SK-N-SH treated with all-trans-retinoic acid at 6 μM for 48 hours (cell line): Measurements from ENCODE around the gene CRNN.

Experiments used
- ATAC-seq: fragments of 200-7000 bp; cut with Tn5 transposase; 3 replicates; pipeline ENCODE4 v1.9.1; 2020; ENCODE audit warnings: mild to moderate bottlenecking, moderate library complexity
- ARNTL ChIP-seq: fragments of 450-650 bp; formaldehyde crosslinking; IDR thresholded peaks from 2 replicates; pipeline ENCODE4 v1.5.0; 2020; ENCODE audit warnings: low read depth, mild to moderate bottlenecking, moderate library complexity, borderline replicate concordance
- BACH2 ChIP-seq: fragments of 250-450 bp; sonication (Bioruptor Pico); IDR thresholded peaks from 2 replicates; pipeline ENCODE4 v1.9.0; 2021; ENCODE audit warnings: mild to moderate bottlenecking, borderline replicate concordance
- CSDC2 ChIP-seq: fragments of 250-450 bp; sonication (Bioruptor Pico); IDR thresholded peaks from 2 replicates; pipeline ENCODE4 v1.5.0; 2020; ENCODE audit warnings: mild to moderate bottlenecking, moderate library complexity
- ESRRG ChIP-seq: fragments of 250-450 bp; sonication (Bioruptor Pico); IDR thresholded peaks from 2 replicates; pipeline ENCODE4 v1.6.1; 2021; ENCODE audit warnings: mild to moderate bottlenecking
- GLIS3 ChIP-seq: fragments of 250-450 bp; sonication (Bioruptor Pico); IDR thresholded peaks from 2 replicates; pipeline ENCODE4 v1.5.0; 2020; ENCODE audit warnings: mild to moderate bottlenecking, moderate library complexity
- OSR1 ChIP-seq: fragments of 250-450 bp; sonication (Bioruptor Pico); IDR thresholded peaks from 2 replicates; pipeline ENCODE4 v1.8.0; 2022; ENCODE audit warnings: moderate library complexity, mild to moderate bottlenecking, inconsistent platforms
- RARB ChIP-seq: fragments of 250-450 bp; sonication (Bioruptor Pico); IDR thresholded peaks from 2 replicates; pipeline ENCODE4 v1.8.0; 2021; ENCODE audit warnings: mild to moderate bottlenecking, moderate library complexity
- SNAI2 ChIP-seq: fragments of 250-450 bp; sonication (Bioruptor Pico); IDR thresholded peaks from 2 replicates; pipeline ENCODE4 v1.5.0; 2020; ENCODE audit warnings: mild to moderate bottlenecking, moderate library complexity
- TCF4 ChIP-seq: fragments of 250-450 bp; sonication (Bioruptor Pico); IDR thresholded peaks from 2 replicates; pipeline ENCODE4 v1.8.0; 2021; ENCODE audit warnings: mild to moderate bottlenecking, moderate library complexity, borderline replicate concordance
- TOX ChIP-seq: fragments of 250-450 bp; sonication (Bioruptor Pico); IDR thresholded peaks from 2 replicates; pipeline ENCODE4 v1.8.0; 2021; ENCODE audit warnings: mild to moderate bottlenecking, moderate library complexity, borderline replicate concordance
- TSHZ2 ChIP-seq: fragments of 250-450 bp; sonication (Bioruptor Pico); IDR thresholded peaks from 2 replicates; pipeline ENCODE4 v1.5.0; 2020; ENCODE audit warnings: mild to moderate bottlenecking, moderate library complexity
- ZC3H10 ChIP-seq: fragments of 250-450 bp; sonication (Bioruptor Pico); IDR thresholded peaks from 2 replicates; pipeline ENCODE4 v1.5.1; 2021; ENCODE audit warnings: mild to moderate bottlenecking, moderate library complexity
- ZFP3 ChIP-seq: fragments of 250-450 bp; sonication (Bioruptor Pico); IDR thresholded peaks from 2 replicates; pipeline ENCODE4 v1.5.0; 2020; ENCODE audit warnings: mild to moderate bottlenecking, moderate library complexity
- ZFP30 ChIP-seq: fragments of 450-650 bp; formaldehyde crosslinking; IDR thresholded peaks from 2 replicates; pipeline ENCODE4 v1.5.0; 2022; ENCODE audit warnings: mild to moderate bottlenecking, moderate library complexity
- ZNF565 ChIP-seq: fragments of 450-650 bp; formaldehyde crosslinking; conservative IDR thresholded peaks from 2 replicates; pipeline ENCODE4 v1.5.0; 2020; ENCODE audit warnings: low read depth, mild to moderate bottlenecking, moderate library complexity
- ZNF8 ChIP-seq: fragments of 450-650 bp; formaldehyde crosslinking; IDR thresholded peaks from 2 replicates; pipeline ENCODE4 v1.5.0; 2020; ENCODE audit warnings: mild to moderate bottlenecking, moderate library complexity
- TF ChIP-seq, protein P1 (sequence below): fragments of 250-450 bp; sonication (Bioruptor Pico); IDR thresholded peaks from 2 replicates; pipeline ENCODE4 v1.5.1; 2020; ENCODE audit warnings: low read depth, mild to moderate bottlenecking, moderate library complexity
- TF ChIP-seq, protein P2 (sequence below): fragments of 250-450 bp; sonication (Bioruptor Pico); IDR thresholded peaks from 2 replicates; pipeline ENCODE4 v1.8.0; 2021; ENCODE audit warnings: low read depth, mild to moderate bottlenecking, moderate library complexity, borderline replicate concordance
- TF ChIP-seq, protein P3 (sequence below): fragments of 250-450 bp; sonication (Bioruptor Pico); IDR thresholded peaks from 2 replicates; pipeline ENCODE4 v1.8.0; 2020; ENCODE audit warnings: mild to moderate bottlenecking, moderate library complexity, borderline replicate concordance

CRNN gene

DNA sequence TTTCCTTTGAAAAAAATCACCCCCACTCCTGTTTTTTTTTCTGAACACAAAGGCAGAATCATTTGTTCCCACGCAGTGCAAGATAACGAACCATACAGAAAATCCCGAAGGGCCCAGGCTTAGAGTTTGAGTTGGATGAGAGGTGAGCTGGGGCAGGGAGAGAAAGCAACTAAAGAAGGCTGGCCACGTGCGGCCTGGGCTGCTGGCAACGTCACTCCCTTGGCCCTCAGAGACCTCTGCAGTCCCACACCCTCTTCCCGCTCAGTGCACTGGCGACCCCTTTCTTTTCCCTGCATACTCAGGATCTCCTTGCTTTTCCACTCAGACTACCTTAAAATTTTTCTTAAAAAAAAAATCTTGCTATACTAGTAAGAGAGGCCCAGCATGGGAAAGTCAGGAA is 28.2 kb upstream of the CRNN start:
- TF ChIP-seq GLIS3 (CRISPR knock-in tag) = no peak
- TF ChIP-seq OSR1 (CRISPR knock-in tag) = no peak
- TF ChIP-seq ZC3H10 (CRISPR knock-in tag) = no peak
- no peak for TF ChIP-seq ZFP3 (CRISPR knock-in tag)
- TF ChIP-seq ZNF8 (CRISPR knock-in tag) = no peak
- TF ChIP-seq ESRRG (CRISPR knock-in tag) = no peak
- TF ChIP-seq SNAI2 (CRISPR knock-in tag) = no peak
- TF ChIP-seq BACH2 (CRISPR knock-in tag) = no peak
- no peak for TF ChIP-seq ZFP30 (CRISPR knock-in tag)
- TF ChIP-seq, protein P1, sequence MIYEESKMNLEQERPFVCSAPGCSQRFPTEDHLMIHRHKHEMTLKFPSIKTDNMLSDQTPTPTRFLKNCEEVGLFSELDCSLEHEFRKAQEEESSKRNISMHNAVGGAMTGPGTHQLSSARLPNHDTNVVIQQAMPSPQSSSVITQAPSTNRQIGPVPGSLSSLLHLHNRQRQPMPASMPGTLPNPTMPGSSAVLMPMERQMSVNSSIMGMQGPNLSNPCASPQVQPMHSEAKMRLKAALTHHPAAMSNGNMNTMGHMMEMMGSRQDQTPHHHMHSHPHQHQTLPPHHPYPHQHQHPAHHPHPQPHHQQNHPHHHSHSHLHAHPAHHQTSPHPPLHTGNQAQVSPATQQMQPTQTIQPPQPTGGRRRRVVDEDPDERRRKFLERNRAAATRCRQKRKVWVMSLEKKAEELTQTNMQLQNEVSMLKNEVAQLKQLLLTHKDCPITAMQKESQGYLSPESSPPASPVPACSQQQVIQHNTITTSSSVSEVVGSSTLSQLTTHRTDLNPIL = no peak
- no peak for TF ChIP-seq TSHZ2
- TF ChIP-seq CSDC2 (CRISPR knock-in tag) = no peak
- no peak for TF ChIP-seq ARNTL (CRISPR knock-in tag)
- TF ChIP-seq ZNF565 (CRISPR knock-in tag) = no peak
- TF ChIP-seq TCF4 = no peak
- TF ChIP-seq, protein P2, sequence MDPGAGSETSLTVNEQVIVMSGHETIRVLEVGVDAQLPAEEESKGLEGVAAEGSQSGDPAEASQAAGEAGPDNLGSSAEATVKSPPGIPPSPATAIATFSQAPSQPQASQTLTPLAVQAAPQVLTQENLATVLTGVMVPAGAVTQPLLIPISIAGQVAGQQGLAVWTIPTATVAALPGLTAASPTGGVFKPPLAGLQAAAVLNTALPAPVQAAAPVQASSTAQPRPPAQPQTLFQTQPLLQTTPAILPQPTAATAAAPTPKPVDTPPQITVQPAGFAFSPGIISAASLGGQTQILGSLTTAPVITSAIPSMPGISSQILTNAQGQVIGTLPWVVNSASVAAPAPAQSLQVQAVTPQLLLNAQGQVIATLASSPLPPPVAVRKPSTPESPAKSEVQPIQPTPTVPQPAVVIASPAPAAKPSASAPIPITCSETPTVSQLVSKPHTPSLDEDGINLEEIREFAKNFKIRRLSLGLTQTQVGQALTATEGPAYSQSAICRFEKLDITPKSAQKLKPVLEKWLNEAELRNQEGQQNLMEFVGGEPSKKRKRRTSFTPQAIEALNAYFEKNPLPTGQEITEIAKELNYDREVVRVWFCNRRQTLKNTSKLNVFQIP (CRISPR knock-in tag) = no peak
- no peak for ATAC-seq

DNA sequence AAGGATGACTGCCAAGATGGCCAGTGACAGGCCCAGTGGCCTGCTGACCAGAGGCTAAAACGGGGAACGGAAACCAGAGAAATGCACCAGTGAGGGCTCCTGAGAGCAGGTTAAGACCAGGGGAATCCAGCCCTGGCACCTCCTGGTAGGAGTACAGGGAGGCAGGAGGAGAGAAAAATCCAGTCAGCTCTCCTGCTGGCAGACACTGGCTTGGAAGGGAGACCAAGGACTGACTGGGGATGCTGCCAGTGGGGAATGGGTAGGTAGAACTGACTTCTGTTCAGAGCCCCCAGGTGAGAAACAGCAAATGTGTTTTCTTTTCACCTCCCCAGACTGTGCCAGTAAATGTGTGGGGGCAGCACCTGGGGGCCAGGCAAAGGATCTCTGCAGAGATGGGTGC is 27.7 kb upstream of the CRNN start:
- TF ChIP-seq, protein P3, sequence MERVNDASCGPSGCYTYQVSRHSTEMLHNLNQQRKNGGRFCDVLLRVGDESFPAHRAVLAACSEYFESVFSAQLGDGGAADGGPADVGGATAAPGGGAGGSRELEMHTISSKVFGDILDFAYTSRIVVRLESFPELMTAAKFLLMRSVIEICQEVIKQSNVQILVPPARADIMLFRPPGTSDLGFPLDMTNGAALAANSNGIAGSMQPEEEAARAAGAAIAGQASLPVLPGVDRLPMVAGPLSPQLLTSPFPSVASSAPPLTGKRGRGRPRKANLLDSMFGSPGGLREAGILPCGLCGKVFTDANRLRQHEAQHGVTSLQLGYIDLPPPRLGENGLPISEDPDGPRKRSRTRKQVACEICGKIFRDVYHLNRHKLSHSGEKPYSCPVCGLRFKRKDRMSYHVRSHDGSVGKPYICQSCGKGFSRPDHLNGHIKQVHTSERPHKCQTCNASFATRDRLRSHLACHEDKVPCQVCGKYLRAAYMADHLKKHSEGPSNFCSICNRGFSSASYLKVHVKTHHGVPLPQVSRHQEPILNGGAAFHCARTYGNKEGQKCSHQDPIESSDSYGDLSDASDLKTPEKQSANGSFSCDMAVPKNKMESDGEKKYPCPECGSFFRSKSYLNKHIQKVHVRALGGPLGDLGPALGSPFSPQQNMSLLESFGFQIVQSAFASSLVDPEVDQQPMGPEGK (CRISPR knock-in tag) = no peak
- TF ChIP-seq TOX = no peak
- no peak for TF ChIP-seq TSHZ2
- TF ChIP-seq SNAI2 (CRISPR knock-in tag) = no peak
- no peak for ATAC-seq

GRCh38 chr1:152440635-152441471 is 26.8 kb upstream of the CRNN start:
- ATAC-seq = peak; percentile 98
- no peak for TF ChIP-seq ESRRG (CRISPR knock-in tag)
- TF ChIP-seq, protein P2 (CRISPR knock-in tag) = no peak
- no peak for TF ChIP-seq ARNTL (CRISPR knock-in tag)
- TF ChIP-seq, protein P1 = no peak
- no peak for TF ChIP-seq OSR1 (CRISPR knock-in tag)
- no peak for TF ChIP-seq TSHZ2
- TF ChIP-seq TOX = no peak
- TF ChIP-seq RARB = no peak
- no peak for TF ChIP-seq BACH2 (CRISPR knock-in tag)
